Esophagus muscularis mucosa (tissue), 4 donors: ENCODE results near the gene RASL12.

Experiments
- CTCF ChIP-seq, 3 experiments: fragments of 200-600 bp in 2 of 3; fragments of 450-650 bp in 1 of 3; sonication (generic) in 2 of 3; IDR thresholded peaks; one replicate each; pipeline ENCODE4 v1.5.1; 2017 to 2019; ENCODE audit warnings: antibody characterized with exemption in 3 of 3, mild to moderate bottlenecking in 2 of 3, moderate library complexity in 1 of 3
- EP300 ChIP-seq: sonication (generic); formaldehyde crosslinking; IDR thresholded peaks from one replicate; pipeline ENCODE4 v1.6.1; 2017; ENCODE audit warnings: antibody characterized with exemption
- POLR2A ChIP-seq: fragments of 450-650 bp; IDR thresholded peaks from one replicate; pipeline ENCODE4 v1.6.1; 2017; ENCODE audit warnings: antibody characterized with exemption, moderate library complexity, mild to moderate bottlenecking, low read depth
- POLR2AphosphoS5 ChIP-seq, 2 donors: sonication (generic); formaldehyde crosslinking; IDR thresholded peaks; one replicate each; pipeline ENCODE4 v1.6.1; 2017; ENCODE audit warnings: antibody characterized with exemption in 2 of 2

DNA sequence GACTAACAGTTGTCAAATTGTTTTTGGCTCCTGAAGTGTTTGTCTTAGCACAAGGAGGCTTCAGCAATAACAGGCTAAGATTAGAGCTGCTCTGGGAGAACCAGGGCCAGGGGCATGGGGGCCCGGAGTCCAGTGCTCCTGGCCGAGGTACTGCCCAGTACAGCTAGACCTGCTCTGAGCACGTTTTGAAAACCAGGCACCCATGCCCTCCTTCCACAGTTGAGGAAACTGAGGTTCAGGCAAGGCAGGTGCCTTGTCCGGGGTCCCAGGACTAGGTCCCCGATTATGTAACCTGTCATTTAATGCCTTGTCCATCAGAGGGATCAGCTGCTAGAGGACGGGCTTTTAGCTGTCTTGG is 27.9 kb upstream of the RASL12 start:
- TF ChIP-seq CTCF (IDR thresholded peaks at IDR 0.05) (no peak), POLR2A (no peak), POLR2AphosphoS5 (IDR thresholded peaks at IDR 0.05) (no peak), EP300 (no peak)
